Nephron (organoid): ENCODE measurements around the gene TMEM26.

Experiments
- H3K27ac Mint-ChIP-seq, 3 experiments: 2 replicates each; pipeline ENCODE4 v1.8.0; 2020; ENCODE audit warnings: mixed read lengths in 3 of 3, mild to moderate bottlenecking in 2 of 3, moderate library complexity in 1 of 3
- H3K27me3 Mint-ChIP-seq: 2 replicates; pipeline ENCODE4 v1.8.0; 2021; ENCODE audit warnings: low read depth, mild to moderate bottlenecking, moderate library complexity, mixed read lengths
- H3K36me3 Mint-ChIP-seq: 2 replicates; pipeline ENCODE4 v1.8.0; 2020; ENCODE audit warnings: low read depth, mixed read lengths
- H3K4me1 Mint-ChIP-seq: 2 replicates; pipeline ENCODE4 v1.8.0; 2020; ENCODE audit warnings: mixed read lengths
- H3K4me3 Mint-ChIP-seq, 3 experiments: 2 replicates each; pipeline ENCODE4 v1.8.0; 2020; ENCODE audit warnings: mild to moderate bottlenecking in 3 of 3, mixed read lengths in 3 of 3, moderate library complexity in 2 of 3
- H3K9me3 Mint-ChIP-seq: 2 replicates; pipeline ENCODE4 v1.8.0; 2020; ENCODE audit warnings: mixed read lengths
- TF ChIP-seq, protein P1 (sequence below), 3 experiments: fragments of 200-600 bp; sonication (generic); IDR thresholded peaks; one replicate each; pipeline ENCODE4 v1.5.0; 2021; ENCODE audit warnings: antibody characterized with exemption in 3 of 3; ENCODE audit not compliant: unreplicated experiment in 3 of 3

TMEM26 gene

DNA sequence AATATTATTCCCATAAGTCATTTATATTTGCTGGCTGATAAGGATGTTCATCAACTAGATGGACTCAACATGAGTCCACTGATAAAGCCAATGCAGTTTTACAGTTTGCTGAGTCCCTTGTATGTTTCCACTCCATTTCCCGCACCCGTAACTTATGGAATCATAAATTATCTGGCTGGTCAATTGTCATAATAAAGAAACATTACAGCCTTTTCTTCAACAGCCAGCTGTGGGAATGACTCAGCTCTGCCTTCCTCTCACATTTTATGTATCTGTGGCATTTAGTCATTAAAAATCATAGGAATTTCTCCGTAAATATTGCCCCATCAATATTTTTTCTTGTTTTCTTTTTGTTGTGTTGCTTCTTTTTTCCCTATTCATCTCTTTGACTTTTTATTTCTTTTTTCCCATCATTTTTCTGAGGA is 22.3 kb upstream of the TMEM26 start:
- TF ChIP-seq, protein P1, sequence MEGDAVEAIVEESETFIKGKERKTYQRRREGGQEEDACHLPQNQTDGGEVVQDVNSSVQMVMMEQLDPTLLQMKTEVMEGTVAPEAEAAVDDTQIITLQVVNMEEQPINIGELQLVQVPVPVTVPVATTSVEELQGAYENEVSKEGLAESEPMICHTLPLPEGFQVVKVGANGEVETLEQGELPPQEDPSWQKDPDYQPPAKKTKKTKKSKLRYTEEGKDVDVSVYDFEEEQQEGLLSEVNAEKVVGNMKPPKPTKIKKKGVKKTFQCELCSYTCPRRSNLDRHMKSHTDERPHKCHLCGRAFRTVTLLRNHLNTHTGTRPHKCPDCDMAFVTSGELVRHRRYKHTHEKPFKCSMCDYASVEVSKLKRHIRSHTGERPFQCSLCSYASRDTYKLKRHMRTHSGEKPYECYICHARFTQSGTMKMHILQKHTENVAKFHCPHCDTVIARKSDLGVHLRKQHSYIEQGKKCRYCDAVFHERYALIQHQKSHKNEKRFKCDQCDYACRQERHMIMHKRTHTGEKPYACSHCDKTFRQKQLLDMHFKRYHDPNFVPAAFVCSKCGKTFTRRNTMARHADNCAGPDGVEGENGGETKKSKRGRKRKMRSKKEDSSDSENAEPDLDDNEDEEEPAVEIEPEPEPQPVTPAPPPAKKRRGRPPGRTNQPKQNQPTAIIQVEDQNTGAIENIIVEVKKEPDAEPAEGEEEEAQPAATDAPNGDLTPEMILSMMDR (IDR thresholded peaks at IDR 0.05; ENCODE audit: unreplicated experiment in 3 of 3) = no peak
- Mint-ChIP-seq H3K27ac (peak overlapping the region in 1 of 3 experiments; percentile 27), H3K4me1 (peaks cover 9% of the 10 kb centered on the region), H3K36me3 (no peaks in the 10 kb centered on the region), H3K4me3 (no peak overlapping the region), H3K9me3 (no peaks in the 10 kb centered on the region), H3K27me3 (no peaks in the 10 kb centered on the region)

DNA sequence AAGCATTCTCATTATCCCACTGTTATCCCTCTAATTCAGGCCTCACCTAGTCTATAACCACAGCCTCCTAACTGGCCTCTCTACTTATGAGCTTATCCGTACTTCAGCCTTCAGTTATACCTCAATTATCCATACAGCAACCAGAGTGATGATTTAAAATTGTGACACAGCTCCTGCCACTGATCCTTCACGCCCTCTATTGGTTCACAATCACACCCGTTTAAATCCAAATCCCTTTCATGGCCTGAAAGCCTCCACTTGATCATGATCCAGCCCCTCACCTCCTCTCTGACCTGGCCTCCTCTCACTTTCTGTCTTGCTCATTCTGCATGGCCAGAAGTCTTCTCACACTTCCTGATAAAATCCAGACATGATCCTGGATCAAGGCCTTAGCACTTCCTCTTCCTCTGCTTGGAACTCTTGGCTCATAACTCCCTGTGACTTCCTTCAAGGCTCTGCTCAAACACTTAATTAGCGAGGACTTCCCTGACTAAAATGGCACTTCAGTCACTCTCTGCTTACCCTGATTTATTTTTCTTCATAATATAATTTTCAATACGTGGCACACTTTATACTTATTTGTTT is 19.0 kb upstream of the TMEM26 start:
- peak overlapping the region in 2 of 3 experiments; percentile 0 to 2 for H3K27ac Mint-ChIP-seq
- no peaks in the 10 kb centered on the region for H3K36me3 Mint-ChIP-seq
- no peak overlapping the region for H3K4me3 Mint-ChIP-seq
- H3K4me1 Mint-ChIP-seq = peaks cover 9% of the 10 kb centered on the region
- no peaks in the 10 kb centered on the region for H3K9me3 Mint-ChIP-seq
- TF ChIP-seq, protein P1 (IDR thresholded peaks at IDR 0.05; ENCODE audit: unreplicated experiment in 3 of 3) = no peak
- no peaks in the 10 kb centered on the region for H3K27me3 Mint-ChIP-seq

DNA sequence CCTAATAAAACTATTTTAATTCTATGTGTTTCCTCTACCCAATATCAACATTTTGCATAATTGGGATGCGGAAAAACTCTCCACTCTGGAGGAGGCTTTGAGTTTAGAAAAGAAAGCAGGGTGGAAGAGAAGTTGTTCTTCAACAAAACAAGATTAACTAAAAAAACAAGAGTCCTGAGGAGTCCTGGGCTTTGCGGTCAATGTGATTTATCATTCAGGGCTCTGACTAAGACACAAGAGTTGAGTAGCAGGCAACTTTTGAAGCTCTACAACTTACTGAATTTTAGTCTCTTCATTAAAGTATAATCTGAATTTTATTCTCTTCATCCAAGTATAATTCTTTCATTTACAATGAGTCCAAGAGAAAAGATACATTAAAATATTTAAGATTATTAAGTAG is 18.3 kb upstream of the TMEM26 start:
- Mint-ChIP-seq H3K4me3 (no peak overlapping the region), H3K36me3 (no peaks in the 10 kb centered on the region), H3K9me3 (no peaks in the 10 kb centered on the region), H3K27ac (no peak overlapping the region), H3K4me1 (peaks cover 9% of the 10 kb centered on the region), H3K27me3 (no peaks in the 10 kb centered on the region)
- TF ChIP-seq, protein P1 (IDR thresholded peaks at IDR 0.05; ENCODE audit: unreplicated experiment in 3 of 3) = no peak

DNA sequence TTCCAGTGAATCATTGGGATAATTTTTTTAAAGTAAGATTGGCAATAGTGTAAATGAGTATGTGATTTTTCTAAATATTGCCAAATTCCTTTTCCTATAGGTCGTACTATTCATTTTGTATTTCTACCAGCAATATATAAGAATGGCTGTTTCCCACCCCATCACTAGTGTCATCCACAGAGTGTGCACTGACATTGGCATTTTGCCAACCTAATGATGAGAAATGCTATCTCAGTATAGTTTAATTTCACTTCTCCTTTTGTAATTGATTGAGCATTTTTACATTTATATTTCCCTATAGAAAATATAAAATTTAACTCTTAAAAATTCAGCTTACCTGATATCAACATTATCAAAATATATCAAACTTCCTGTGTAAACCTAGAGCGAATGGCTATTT is 17.6 kb upstream of the TMEM26 start:
- Mint-ChIP-seq H3K9me3 (no peaks in the 10 kb centered on the region), H3K36me3 (no peaks in the 10 kb centered on the region)

DNA sequence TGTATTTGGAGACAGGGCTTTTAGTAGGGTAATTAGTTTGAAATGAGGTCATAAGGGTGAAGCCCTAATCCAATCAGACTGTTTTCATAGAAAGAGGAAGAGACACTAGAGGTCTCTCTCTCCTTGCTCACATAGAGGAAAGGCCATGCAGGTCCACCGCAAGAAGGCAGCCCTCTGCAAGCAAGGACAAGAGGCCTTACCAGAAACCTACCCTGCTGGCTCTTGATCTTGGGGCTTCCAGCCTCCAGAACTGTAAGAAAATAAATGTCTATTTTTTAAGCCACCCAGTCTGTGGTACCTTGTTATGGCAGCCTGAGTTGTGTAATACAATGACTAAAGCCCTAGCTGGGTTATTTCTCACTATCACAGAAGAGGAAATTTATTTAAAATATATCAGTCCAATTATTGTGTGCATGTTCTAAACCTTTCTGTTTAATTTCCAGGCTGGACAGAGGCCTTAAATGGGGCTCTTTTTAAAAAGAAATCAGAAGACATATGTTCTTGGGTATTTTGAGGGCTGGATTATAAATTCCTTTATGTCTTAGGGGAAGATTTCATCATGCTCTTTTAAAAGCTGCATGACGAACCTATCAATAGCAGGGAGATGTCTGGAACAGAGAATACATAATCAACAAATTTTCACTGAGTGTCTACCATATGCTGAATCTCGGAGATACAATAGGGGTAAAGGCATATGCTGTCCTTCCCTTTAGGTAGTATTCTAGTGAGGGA is 12.9 kb upstream of the TMEM26 start:
- peaks cover 32% of the 10 kb centered on the region for H3K4me1 Mint-ChIP-seq
- H3K36me3 Mint-ChIP-seq = no peaks in the 10 kb centered on the region
- no peaks in the 10 kb centered on the region for H3K9me3 Mint-ChIP-seq
- peak overlapping the region in 1 of 3 experiments; percentile 28 for H3K27ac Mint-ChIP-seq
- H3K4me3 Mint-ChIP-seq = no peak overlapping the region
- H3K27me3 Mint-ChIP-seq = no peaks in the 10 kb centered on the region
- TF ChIP-seq, protein P1 (IDR thresholded peaks at IDR 0.05; ENCODE audit: unreplicated experiment in 3 of 3) = no peak

More for the DNA sequence above, 17.6 kb upstream of the TMEM26 start:
- TF ChIP-seq, protein P1 (IDR thresholded peaks at IDR 0.05; ENCODE audit: unreplicated experiment in 3 of 3) = no peak
- Mint-ChIP-seq H3K4me1 (peaks cover 11% of the 10 kb centered on the region), H3K4me3 (no peak overlapping the region), H3K27me3 (no peaks in the 10 kb centered on the region), H3K27ac (no peak overlapping the region)

DNA sequence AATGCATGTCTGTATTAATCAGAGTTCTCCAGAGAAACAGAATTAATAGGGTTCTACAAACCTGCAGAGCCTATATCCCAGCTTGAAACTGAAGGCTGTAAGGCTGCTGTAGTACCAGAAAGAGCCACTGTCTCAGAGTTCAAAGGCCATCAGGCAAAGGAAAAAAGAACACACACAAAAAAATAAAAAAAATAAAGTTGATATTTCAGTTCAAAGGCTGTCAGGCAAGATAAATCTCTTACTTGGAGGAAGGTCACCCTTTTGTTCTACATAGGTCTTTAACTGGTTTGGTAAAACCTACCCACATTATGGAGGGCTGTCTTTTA is 12.0 kb upstream of the TMEM26 start:
- Mint-ChIP-seq H3K4me1 (peaks cover 38% of the 10 kb centered on the region), H3K27ac (peak overlapping the region in 1 of 3 experiments; percentile 92), H3K4me3 (no peak overlapping the region), H3K36me3 (no peaks in the 10 kb centered on the region), H3K9me3 (peaks cover 6% of the 10 kb centered on the region), H3K27me3 (no peaks in the 10 kb centered on the region)
- TF ChIP-seq, protein P1 (IDR thresholded peaks at IDR 0.05; ENCODE audit: unreplicated experiment in 3 of 3) = peak in 2 of 3 experiments; percentile 6 to 8
